Glomerular visceral epithelial cell (primary cell): ENCODE results near the gene INSYN1.
"Not testable (repeated sequence)": the region's sequence is repeated elsewhere in the genome, so short reads cannot be mapped to it uniquely, and the experiment has no call there.

Source experiments
- DNase-seq: peaks from one replicate; pipeline ENCODE4 v3.0.0-alpha.2; 2016; ENCODE audit errors: extremely low spot score

The INSYN1 gene

GRCh38 chr15:73714695-73715301 is 38.4 kb downstream of the INSYN1 start:
- no peak for DNase-seq

GRCh38 chr15:73712107-73712506 is 41.0 kb downstream of the INSYN1 start:
- no peak for DNase-seq

DNA sequence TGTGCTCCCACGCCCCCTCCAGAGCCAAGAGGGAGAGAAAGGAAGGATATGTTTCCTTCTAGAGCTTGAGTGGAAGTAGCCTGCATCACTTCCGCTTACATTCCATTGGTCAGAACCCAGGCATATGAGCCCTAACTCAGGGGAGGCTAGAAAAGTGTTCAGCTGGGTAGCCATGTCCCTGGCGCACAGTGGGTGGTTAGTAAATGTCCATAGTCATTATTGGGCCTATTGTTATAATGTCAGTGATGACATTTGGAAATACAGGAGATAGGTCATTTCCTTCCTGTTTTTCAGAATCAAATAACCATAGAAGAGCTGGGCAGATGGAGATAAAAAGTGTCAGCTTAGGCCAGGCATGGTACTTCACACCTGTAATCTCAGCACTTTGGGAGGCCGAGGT is 41.6 kb downstream of the INSYN1 start:
- DNase-seq: no peak

DNA sequence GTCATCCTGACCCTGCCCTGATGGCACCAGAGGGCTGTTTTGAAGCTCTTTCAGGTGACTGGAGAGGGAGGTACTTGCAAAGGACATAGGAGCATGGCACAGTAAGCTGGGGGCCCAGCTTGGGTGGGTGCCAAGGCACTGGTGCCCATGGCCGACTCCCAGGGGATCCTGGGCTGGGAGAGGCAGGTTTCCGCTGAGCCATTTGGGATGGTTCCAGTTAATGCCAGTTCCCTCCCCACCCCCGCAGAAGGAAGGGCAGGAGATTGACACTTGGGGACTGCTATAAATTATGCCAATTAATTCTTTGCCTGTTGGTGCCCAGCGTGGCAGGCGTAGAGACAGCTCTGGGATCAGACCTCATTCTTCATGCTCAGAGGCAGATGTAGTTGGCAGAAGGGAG is 42.8 kb downstream of the INSYN1 start:
- no peak for DNase-seq

DNA sequence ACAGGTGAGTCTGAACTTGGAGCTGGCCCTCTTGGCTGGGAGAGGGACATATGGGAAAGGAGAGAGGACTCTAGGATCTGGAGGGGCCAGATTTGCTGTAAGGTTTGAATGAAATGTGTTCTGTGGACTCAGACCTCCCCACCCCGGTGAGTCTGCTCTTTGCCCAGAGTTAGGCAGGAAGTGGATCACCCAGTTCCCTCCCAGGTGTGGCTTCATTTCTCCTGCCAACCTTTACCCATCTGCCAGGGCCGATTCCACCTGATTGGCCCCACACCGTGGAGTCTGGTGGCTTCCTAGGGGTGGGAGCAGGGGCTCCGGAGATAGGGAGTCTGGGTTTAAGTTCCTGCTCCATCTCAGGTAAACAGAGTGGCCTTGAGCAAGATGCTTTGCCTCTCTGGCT is 43.5 kb downstream of the INSYN1 start:
- DNase-seq: no peak

GRCh38 chr15:73709241-73709640 is 43.9 kb downstream of the INSYN1 start:
- no peak for DNase-seq

DNA sequence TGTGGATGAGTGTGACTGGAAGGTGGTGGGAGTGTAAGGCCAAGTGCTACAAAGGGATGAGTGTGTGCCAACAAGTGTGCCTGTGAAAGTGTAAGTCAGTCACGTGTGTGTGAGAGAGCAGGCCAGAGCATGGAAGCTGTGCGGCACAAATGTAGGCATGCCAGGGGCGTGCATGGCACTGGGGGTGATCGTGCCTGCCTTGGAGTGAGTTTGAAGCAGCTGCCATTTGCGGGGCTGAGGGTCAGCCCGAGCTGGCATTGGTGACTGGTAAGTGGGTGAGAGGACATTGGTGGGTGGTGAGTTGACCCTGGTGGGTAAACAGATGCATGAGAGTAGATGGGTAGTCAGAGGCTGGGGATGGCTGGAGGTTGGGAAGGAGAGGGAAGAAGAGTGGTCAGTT is 44.5 kb downstream of the INSYN1 start:
- DNase-seq: no peak

- peak; percentile 56 for DNase-seq
Measured at GRCh38 chr15:73704869-73705645, 48.1 kb downstream of the INSYN1 start.

GRCh38 chr15:73704142-73704868 is 48.8 kb downstream of the INSYN1 start:
- DNase-seq: not testable (repeated sequence)

GRCh38 chr15:73703601-73704000 is 49.5 kb downstream of the INSYN1 start:
- DNase-seq: not testable (repeated sequence)

DNA sequence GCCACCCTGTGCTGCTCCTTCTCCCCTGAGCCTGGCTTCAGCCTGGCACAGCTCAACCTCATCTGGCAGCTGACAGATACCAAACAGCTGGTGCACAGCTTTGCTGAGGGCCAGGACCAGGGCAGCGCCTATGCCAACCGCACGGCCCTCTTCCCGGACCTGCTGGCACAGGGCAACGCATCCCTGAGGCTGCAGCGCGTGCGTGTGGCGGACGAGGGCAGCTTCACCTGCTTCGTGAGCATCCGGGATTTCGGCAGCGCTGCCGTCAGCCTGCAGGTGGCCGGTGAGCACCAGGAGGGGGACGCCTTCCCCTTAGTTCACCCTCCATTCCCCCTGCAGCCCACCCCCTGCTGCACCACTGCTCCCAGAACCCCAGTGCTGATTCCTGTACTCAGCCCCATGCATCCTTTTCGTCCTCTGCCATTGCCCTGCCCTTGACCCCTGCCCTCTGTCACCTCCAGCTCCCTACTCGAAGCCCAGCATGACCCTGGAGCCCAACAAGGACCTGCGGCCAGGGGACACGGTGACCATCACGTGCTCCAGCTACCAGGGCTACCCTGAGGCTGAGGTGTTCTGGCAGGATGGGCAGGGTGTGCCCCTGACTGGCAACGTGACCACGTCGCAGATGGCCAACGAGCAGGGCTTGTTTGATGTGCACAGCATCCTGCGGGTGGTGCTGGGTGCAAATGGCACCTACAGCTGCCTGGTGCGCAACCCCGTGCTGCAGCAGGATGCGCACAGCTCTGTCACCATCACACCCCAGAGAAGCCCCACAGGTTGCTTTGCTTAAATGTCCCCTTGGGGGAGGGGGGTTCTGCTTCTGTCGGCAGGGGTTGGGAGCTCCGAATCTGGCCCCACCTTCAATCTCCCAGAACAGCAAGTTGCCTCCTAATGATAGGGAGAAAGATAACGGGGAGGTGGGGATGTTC is 50.6 kb downstream of the INSYN1 start:
- DNase-seq: not testable (repeated sequence)

GRCh38 chr15:73700041-73700842 is 52.9 kb downstream of the INSYN1 start:
- DNase-seq: peak; percentile 80

DNA sequence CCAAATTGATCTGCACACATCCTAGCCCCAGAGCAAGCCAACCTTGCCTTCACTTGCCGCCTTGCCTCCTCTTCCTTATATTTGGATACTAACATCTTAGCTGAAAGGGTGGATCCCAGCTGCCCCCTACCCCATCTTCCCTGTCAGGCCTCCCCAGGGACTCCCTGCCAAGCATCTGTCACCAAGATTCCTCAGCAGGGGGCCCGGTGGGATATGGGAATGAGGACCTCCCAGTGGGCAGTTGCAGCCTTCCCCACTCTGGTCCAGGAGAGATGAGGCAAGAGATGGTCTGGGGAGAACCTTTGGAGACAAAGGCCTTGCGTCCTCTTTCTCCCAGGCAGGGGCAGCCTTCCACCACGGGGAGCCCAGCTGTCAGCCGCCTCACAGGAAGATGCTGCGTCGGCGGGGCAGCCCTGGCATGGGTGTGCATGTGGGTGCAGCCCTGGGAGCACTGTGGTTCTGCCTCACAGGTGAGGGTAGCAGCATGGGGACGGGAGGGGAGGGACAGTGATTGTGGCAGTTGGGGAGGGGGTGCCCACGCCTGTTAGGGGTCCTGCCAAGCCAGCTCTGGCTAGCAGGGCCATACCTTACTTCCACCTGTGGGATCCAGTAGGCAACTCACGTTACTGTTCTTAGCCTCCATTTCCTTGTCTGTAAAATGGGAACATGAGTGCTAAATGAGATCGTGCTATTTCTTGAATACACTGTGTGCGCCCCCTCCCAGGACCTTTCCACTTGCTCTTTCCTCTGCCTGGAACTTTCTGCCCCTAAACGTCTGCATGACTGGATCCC is 53.7 kb downstream of the INSYN1 start:
- DNase-seq: no peak

DNA sequence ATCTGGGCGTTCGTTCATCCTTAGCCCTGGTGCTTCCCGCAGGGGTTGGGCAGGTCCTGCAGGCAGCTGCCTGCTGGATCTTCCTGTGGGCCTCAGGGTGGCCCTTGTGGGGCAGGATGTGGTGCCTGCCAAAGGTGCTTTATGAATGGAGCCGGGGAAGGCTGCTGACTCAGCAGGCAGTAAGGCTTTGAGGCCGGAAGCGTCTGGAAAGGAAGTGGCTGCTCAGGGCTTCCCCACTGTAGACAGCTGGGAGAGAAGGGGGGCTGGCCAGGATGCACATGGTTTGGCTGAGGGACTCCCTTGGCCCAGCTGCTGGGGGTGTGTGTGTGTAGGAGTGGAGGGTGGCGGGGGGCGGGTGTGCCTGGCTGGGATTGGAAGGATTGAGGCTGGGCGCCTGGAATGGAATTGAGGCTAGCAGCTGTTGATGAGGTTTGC is 56.1 kb downstream of the INSYN1 start:
- peak; percentile 94 for DNase-seq

GRCh38 chr15:73696641-73697001 is 56.5 kb downstream of the INSYN1 start:
- no peak for DNase-seq

- DNase-seq: no peak
Measured at GRCh38 chr15:73695773-73696640, 57.1 kb downstream of the INSYN1 start.

GRCh38 chr15:73694419-73694818 is 58.7 kb downstream of the INSYN1 start:
- DNase-seq: no peak

DNA sequence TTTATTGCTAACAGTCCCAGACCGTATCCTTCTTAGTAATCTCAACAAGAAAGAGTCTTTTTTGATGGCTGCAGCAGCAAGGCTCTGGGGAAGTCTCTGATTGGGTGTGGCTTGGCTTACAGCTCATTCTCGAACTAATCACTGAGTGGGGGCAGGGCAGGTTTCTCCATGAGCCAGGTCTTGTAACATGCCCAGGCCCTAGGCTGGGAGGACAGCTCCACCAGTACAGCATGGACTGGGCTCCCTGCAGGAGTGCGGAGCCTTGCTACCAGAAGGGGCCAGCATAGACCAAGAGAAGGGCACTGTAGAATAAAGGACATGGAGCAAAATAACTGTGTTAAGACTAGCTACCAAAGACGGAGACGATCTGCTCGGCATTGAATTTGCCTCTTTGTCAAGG is 61.8 kb downstream of the INSYN1 start:
- DNase-seq: peak; percentile 12

- no peak for DNase-seq
Measured at GRCh38 chr15:73688455-73688854, 64.7 kb downstream of the INSYN1 start.
